Endothelial cell of umbilical vein (primary cell): ENCODE measurements around the gene OLFM1.

ENCODE experiments used
- EZH2 ChIP-seq: IDR thresholded peaks from 2 replicates; pipeline ENCODE4 v1.6.1; 2012; ENCODE audit warnings: borderline replicate concordance, low read depth, mild to moderate bottlenecking, moderate library complexity, low read length, inconsistent platforms; ENCODE audit not compliant: severe bottlenecking
- JUN ChIP-seq: IDR thresholded peaks from 2 replicates; pipeline ENCODE4 v1.6.1; 2011; ENCODE audit warnings: borderline replicate concordance, low read depth; ENCODE audit not compliant: insufficient read length, insufficient read depth
- POLR2A ChIP-seq: IDR thresholded peaks from 2 replicates; pipeline ENCODE4 v1.6.1; 2012; ENCODE audit warnings: low read depth, mild to moderate bottlenecking, control low read depth, low read length
- TF ChIP-seq, protein P1 (sequence below), 2 donors: IDR thresholded peaks; 1 replicate in 1 of 2; 2 replicates in 1 of 2; pipeline ENCODE4 v1.5.1; 2011; ENCODE audit warnings: low read length in 2 of 2, mild to moderate bottlenecking in 2 of 2, moderate library complexity in 2 of 2, control low read depth in 1 of 2, inconsistent platforms in 1 of 2, low read depth in 1 of 2; ENCODE audit not compliant: insufficient read depth in 1 of 2; ENCODE audit errors: extremely low read depth in 1 of 2
- TF ChIP-seq, protein P2 (sequence below): IDR thresholded peaks from 2 replicates; pipeline ENCODE4 v1.6.1; 2011; ENCODE audit not compliant: insufficient read depth, insufficient read length

DNA sequence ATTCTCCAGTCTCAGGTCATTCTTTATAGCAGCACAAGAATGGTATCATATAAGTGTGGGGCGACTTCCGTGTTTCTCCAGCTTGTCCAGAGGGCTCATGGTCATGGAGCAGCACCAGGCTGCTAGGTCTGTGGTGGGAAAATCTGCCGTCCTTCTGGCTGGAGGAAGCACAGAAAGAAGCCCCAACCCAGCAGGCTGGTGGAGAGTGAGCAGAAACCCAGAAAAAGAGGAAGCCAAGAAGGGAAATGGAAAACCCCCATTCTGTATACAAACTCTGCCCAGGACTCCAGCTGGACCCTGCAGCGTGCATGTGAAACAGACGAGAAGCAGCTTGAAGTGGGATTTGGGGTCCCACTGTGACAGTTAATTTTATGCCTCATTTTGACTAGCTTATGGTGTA, 34.3 kb upstream of the OLFM1 start:
- TF ChIP-seq, protein P1, sequence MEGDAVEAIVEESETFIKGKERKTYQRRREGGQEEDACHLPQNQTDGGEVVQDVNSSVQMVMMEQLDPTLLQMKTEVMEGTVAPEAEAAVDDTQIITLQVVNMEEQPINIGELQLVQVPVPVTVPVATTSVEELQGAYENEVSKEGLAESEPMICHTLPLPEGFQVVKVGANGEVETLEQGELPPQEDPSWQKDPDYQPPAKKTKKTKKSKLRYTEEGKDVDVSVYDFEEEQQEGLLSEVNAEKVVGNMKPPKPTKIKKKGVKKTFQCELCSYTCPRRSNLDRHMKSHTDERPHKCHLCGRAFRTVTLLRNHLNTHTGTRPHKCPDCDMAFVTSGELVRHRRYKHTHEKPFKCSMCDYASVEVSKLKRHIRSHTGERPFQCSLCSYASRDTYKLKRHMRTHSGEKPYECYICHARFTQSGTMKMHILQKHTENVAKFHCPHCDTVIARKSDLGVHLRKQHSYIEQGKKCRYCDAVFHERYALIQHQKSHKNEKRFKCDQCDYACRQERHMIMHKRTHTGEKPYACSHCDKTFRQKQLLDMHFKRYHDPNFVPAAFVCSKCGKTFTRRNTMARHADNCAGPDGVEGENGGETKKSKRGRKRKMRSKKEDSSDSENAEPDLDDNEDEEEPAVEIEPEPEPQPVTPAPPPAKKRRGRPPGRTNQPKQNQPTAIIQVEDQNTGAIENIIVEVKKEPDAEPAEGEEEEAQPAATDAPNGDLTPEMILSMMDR (IDR thresholded peaks at IDR 0.05; ENCODE audit: extremely low read depth in 1 of 2, insufficient read depth in 1 of 2, low read depth in 1 of 2, low read length in 2 of 2): no peak
- TF ChIP-seq EZH2 (no peak), JUN (no peak), POLR2A (no peak)
- TF ChIP-seq, protein P2, sequence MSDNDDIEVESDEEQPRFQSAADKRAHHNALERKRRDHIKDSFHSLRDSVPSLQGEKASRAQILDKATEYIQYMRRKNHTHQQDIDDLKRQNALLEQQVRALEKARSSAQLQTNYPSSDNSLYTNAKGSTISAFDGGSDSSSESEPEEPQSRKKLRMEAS: no peak
